ENCODE results near the gene SUPT7L.

- TF ChIP-seq, protein P1, sequence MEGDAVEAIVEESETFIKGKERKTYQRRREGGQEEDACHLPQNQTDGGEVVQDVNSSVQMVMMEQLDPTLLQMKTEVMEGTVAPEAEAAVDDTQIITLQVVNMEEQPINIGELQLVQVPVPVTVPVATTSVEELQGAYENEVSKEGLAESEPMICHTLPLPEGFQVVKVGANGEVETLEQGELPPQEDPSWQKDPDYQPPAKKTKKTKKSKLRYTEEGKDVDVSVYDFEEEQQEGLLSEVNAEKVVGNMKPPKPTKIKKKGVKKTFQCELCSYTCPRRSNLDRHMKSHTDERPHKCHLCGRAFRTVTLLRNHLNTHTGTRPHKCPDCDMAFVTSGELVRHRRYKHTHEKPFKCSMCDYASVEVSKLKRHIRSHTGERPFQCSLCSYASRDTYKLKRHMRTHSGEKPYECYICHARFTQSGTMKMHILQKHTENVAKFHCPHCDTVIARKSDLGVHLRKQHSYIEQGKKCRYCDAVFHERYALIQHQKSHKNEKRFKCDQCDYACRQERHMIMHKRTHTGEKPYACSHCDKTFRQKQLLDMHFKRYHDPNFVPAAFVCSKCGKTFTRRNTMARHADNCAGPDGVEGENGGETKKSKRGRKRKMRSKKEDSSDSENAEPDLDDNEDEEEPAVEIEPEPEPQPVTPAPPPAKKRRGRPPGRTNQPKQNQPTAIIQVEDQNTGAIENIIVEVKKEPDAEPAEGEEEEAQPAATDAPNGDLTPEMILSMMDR (IDR thresholded peaks at IDR 0.05; ENCODE audit: poor library complexity, severe bottlenecking) = no peak
- TF ChIP-seq EZH2 (IDR thresholded peaks at IDR 0.05; ENCODE audit: borderline replicate concordance, insufficient read depth, low read length, poor library complexity, severe bottlenecking) (no peak), TAF1 (IDR thresholded peaks at IDR 0.05; ENCODE audit: low read depth) (no peak)
These were observed 22.6 kb downstream of the SUPT7L start for GRCh38 chr2:27640722-27641245.
